ENCODE results near the gene KRTAP20-1.

Gene KRTAP20-1

DNA sequence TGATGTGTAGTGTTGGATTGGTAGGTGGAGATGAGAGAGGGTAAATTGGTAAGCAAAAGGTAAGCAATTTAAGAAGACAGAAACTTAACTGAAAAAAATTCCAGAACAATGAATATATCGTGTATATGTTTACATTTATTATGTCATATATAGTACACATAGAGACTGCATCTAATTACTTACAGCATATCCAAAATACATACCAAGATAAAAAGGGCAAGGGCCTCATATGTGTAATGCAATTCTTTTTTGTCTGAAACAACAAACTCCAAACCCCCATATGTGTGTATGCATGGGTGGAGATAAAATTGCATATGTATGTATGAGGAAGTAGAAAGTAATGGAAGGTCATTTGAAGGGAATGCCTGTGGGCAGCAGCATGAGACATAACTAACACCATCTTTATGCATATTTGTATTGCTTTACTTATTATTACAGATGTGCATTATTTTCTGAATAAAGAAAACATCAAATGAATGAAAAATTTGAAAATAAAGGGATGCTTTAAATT, 30.7 kb downstream of the KRTAP20-1 start:
- no peak for DNase-seq (ENCODE audit: low spot score)

DNA sequence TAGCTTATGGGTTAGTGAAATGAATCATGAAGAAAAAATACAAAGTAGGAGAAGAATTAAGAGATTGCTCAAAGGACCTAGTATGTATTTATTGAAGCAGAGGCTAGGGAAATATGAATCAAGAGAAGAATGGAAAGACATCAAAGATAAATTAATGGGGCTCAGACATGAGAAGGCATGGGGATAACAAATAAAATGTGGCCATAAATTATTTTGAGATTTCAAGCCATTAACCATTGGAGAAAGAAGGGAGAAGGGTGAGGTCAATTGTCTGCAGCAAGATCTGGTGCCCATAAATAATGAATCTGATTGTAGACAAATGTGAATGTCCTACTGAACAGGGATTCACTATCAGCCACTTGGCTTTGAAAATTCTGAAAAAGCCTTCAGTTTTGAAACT, 36.7 kb downstream of the KRTAP20-1 start:
- no peak for DNase-seq (ENCODE audit: low spot score)

Measured in cerebellar cortex (tissue), 1 donor.